Activated CD8-positive, alpha-beta memory T cell treated with anti-CD3 and anti-CD28 coated beads for 24 hours (primary cell): ENCODE data around the gene HMG20A.

ENCODE experiments used
- DNase-seq: peaks from one replicate; pipeline ENCODE4 v3.0.0-alpha.2; 2020

Gene HMG20A

GRCh38 chr15:77480859-77481633, 60.4 kb downstream of the HMG20A start:
- no peak for DNase-seq

- DNase-seq: no peak
Observed at GRCh38 chr15:77481670-77482069, 61.0 kb downstream of the HMG20A start.

- no peak for DNase-seq
Observed at GRCh38 chr15:77482570-77482969, 61.9 kb downstream of the HMG20A start.

- no peak for DNase-seq
Observed at GRCh38 chr15:77483425-77484140, 62.9 kb downstream of the HMG20A start.

- no peak for DNase-seq
Observed at GRCh38 chr15:77484994-77485393, 64.3 kb downstream of the HMG20A start.

- no peak for DNase-seq
Observed at GRCh38 chr15:77486542-77487468, 66.1 kb downstream of the HMG20A start.

GRCh38 chr15:77487469-77487842, 66.8 kb downstream of the HMG20A start:
- no peak for DNase-seq

- DNase-seq: no peak
Observed at GRCh38 chr15:77487888-77488287, 67.2 kb downstream of the HMG20A start.

- no peak for DNase-seq
Observed at GRCh38 chr15:77489647-77490046, 69.0 kb downstream of the HMG20A start.

- DNase-seq: no peak
Observed at GRCh38 chr15:77493324-77493907, 72.7 kb downstream of the HMG20A start.

GRCh38 chr15:77494073-77494867, 73.6 kb downstream of the HMG20A start:
- DNase-seq: no peak

GRCh38 chr15:77494964-77495363, 74.3 kb downstream of the HMG20A start:
- DNase-seq: no peak

GRCh38 chr15:77495838-77496596, 75.3 kb downstream of the HMG20A start:
- no peak for DNase-seq

- DNase-seq: peak; percentile 88
Observed at GRCh38 chr15:77496715-77497109, 76.0 kb downstream of the HMG20A start.

GRCh38 chr15:77497110-77497737, 76.5 kb downstream of the HMG20A start:
- no peak for DNase-seq

- no peak for DNase-seq
Observed at GRCh38 chr15:77497942-77498361, 77.3 kb downstream of the HMG20A start.

- peak; percentile 26 for DNase-seq
Observed at GRCh38 chr15:77499087-77499760, 78.5 kb downstream of the HMG20A start.

- DNase-seq: no peak
Observed at GRCh38 chr15:77500989-77501388, 80.3 kb downstream of the HMG20A start.

- DNase-seq: no peak
Observed at GRCh38 chr15:77502379-77503095, 81.8 kb downstream of the HMG20A start.
